ENCODE data around the gene BRD1.

The BRD1 gene

DNA sequence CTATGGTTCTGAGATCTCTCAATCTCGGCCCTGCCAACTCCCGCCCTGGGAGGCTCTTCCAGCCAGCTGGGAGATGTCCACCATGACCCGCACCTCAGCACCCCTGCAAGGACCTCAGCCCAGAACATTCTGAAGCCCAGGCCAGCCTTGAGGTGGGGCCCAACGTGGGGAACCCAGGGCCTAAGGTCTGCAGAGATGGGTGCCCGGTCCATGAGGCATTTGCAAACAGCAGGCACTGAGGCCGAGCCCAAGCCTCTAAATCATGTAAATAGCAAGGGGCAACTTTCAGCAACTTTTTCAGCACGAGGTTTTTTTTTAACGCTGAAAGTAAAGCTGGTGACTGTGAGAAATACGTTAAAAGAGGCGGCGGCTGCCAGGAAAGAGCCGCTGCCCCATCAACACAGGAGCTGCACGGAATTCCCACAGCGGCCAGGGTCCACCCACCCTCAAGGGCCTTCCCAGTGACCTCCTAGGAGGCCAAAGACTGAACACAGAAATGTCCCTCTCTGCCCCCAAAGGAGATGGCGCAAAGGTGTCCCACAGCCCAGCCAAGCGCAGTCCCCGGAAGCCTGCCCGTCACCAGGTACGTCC is 46.9 kb downstream of the BRD1 start:
- peak overlapping the region; percentile 11; the same call in 1 of the 2 replicates for H3K27ac ChIP-seq
- CTCF ChIA-PET, result no interaction called here
- no peak for DNase-seq (ENCODE audit: low spot score)
- TF ChIP-seq, protein P1, sequence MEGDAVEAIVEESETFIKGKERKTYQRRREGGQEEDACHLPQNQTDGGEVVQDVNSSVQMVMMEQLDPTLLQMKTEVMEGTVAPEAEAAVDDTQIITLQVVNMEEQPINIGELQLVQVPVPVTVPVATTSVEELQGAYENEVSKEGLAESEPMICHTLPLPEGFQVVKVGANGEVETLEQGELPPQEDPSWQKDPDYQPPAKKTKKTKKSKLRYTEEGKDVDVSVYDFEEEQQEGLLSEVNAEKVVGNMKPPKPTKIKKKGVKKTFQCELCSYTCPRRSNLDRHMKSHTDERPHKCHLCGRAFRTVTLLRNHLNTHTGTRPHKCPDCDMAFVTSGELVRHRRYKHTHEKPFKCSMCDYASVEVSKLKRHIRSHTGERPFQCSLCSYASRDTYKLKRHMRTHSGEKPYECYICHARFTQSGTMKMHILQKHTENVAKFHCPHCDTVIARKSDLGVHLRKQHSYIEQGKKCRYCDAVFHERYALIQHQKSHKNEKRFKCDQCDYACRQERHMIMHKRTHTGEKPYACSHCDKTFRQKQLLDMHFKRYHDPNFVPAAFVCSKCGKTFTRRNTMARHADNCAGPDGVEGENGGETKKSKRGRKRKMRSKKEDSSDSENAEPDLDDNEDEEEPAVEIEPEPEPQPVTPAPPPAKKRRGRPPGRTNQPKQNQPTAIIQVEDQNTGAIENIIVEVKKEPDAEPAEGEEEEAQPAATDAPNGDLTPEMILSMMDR (conservative IDR thresholded peaks at IDR 0.05; ENCODE audit: low read depth), result no peak
- POLR2A ChIA-PET (ENCODE audit: low non-redundant PET), result no interaction called here

DNA sequence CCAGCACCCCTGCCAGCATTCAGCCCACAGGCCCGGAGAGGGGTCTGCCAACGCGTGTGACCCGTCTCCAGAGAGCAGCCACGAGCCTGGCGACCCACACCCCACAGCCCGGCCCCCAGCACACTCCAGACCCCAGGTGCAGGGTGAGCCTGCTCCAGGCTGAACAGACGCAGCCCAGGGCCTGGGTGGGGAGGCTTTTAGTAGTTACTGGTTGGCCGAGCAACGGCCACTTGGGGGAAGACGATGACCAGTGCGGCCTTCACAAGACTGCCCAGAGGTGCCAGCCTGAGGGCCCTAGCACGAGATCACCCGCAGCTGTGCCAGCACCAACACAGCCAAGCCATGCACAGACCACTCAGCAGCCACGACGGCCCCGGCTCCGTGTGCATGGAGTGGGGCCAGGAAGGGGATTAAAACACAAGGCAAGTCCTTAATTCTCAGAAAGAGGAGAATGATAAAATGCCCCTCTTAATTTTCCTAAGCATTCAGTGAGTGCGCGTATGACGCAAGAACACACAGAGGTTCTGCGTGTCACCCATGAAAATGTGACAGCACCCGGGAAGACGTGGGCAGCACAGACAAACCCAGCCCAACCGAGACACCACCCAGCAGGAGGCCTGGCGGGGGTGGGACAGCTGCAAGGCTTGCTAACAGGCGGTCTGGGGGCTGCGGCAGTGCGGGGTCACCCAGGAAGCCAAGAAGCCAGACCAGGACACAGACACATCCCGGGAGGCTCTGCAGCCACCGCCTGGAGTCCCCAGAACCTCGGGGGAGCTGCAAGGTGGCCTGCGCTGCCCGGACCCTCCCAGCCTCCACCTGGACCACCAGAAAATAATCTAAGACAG is 47.6 kb downstream of the BRD1 start:
- TF ChIP-seq, protein P1 (conservative IDR thresholded peaks at IDR 0.05; ENCODE audit: low read depth), result no peak
- ChIA-PET CTCF (no interaction called here), POLR2A (ENCODE audit: low non-redundant PET) (no interaction called here)
- no peak for DNase-seq (ENCODE audit: low spot score)
- H3K27ac ChIP-seq, result peak overlapping the region; percentile 11; the same call in 1 of the 2 replicates

DNA sequence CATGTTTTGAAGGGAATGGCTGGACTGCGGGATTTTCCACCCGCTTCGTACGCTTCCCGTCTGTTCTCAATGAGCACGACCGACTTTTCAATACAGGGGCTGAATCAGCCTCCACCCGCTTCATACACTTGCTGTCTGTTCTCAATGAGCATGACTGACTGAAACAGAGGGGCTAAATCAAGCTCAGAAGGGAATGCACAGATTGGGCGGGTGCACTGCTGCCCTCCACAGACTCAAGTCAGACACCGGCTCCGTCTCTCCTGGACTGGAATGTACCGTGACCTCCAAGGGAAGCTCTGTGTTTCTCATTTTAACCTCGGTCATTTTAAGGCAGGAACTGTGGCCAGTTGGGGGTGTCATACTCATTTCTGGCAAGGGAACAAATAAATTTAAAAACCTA is 48.5 kb downstream of the BRD1 start:
- CTCF ChIA-PET, result no interaction called here
- peak overlapping the region; percentile 11; the same call in 1 of the 2 replicates for H3K27ac ChIP-seq
- no peak for DNase-seq (ENCODE audit: low spot score)
- POLR2A ChIA-PET (ENCODE audit: low non-redundant PET), result no interaction called here
- TF ChIP-seq, protein P1 (conservative IDR thresholded peaks at IDR 0.05; ENCODE audit: low read depth), result no peak

DNA sequence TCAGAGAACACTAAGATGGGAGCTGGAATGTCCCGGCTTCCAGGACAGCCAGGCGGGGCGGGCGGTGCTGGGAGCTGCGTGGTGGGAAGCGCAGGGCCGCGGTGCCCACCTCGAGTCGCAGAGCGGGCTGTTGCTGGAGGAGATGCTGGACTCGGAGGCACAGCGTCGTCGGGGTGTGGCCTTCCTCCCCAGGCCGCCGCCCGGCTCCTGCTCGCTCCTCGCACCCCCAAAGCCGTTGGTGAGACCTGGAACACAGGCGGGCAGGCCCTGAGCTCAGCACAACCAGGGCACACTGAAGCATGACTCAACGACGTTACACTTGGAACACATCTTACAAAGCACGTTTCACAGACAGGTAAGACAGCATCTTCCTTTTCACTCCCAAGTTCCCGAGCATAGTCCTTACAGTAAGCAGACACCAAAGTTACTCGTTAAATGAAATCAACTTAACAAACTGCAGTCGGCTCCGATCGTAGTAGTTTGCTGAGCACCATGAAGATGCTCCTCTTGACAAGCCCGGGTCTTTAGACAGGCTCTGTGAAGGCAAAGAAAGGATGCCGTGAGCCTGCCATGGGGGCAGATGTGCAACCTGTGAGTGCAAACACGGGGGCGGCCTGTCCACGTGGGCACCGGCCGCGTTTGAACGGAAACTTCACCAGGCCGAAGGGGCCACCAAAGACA is 50.0 kb downstream of the BRD1 start:
- ChIA-PET POLR2A (ENCODE audit: low non-redundant PET) (no interaction called here), CTCF (interaction anchor here (0.6 to 2.3 kb wide), 2 partner anchors 10 to 59 kb away, joined by 4 to 6 read pairs; no protein-coding TSS in a partner anchor)
- peak overlapping the region; percentile 54 for H3K27ac ChIP-seq
- DNase-seq (ENCODE audit: low spot score), result no peak
- TF ChIP-seq, protein P1 (conservative IDR thresholded peaks at IDR 0.05; ENCODE audit: low read depth), result no peak

DNA sequence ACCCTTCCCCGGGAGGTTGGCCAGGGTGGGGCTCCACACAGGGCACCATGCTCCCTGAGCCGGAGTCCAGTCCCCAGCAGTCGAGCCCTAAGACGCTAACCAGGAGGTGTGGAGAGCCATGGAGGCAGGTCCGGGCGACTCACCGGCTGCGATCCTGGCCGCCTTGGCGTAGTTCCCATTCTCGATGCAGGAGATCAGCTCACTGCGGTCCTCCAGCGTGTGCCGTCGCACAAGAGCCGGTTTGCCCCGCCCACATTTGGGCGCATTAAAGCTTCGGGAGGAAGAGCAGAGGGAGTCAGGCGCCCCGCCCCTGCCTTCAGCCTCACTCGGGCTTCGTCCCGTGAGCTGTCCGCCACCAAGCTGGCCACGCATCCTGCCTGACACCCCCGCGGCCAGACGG is 50.8 kb downstream of the BRD1 start:
- ChIA-PET CTCF (interaction anchor here (2.3 kb wide), 1 partner anchor 9 kb away, joined by 6 read pairs; no protein-coding TSS in a partner anchor), POLR2A (ENCODE audit: low non-redundant PET) (no interaction called here)

More for the DNA sequence above, 50.8 kb downstream of the BRD1 start:
- TF ChIP-seq, protein P1 (conservative IDR thresholded peaks at IDR 0.05; ENCODE audit: low read depth), result no peak
- peak; percentile 11 for DNase-seq (ENCODE audit: low spot score)
- H3K27ac ChIP-seq, result peak overlapping the region; percentile 54
